Renal cortical epithelial cell (primary cell): ENCODE measurements around the gene GPER1. TPM values are rescaled to one million over a fixed set of nuclear protein-coding genes. Genes with fewer than 3 reads are reported as not detected.

Experiments used
- DNase-seq: peaks from one replicate; pipeline ENCODE4 v3.0.0-alpha.2; 2011; ENCODE audit warnings: low read depth
- total RNA-seq: library from RNA; depleted of rRNA; stranded (reverse); fragments of >200 nt; gene quantifications from 2 replicates; pipeline ENCODE4 v1.2.3, GENCODE V29; 2014

Gene GPER1
- total RNA-seq, 1 donor from 2014 or later = 1.6 TPM

DNA sequence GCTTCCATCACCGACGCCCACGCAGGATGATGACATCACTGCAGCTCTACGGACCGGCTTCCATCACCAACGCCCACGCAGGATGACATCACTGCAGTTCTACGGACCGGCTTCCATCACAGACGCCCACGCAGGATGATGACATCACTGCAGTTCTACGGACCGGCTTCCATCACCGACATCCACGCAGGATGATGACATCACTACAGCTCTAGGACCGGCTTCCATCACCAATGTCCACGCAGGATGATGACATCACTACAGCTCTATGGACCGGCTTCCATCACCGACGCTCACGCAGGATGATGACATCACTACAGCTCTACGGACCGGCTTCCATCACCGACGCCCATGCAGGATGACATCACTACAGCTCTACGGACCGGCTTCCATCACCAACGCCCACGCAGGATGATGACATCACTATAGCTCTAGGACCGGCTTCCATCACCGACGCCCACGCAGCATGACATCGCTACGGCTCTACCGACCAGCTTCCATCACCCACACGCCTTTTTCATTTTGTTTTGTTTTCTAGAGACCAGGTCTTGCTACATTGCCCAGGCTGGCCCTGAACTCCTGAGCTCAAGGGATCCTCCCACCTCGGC is 29.5 kb downstream of the GPER1 start:
- no peak for DNase-seq

DNA sequence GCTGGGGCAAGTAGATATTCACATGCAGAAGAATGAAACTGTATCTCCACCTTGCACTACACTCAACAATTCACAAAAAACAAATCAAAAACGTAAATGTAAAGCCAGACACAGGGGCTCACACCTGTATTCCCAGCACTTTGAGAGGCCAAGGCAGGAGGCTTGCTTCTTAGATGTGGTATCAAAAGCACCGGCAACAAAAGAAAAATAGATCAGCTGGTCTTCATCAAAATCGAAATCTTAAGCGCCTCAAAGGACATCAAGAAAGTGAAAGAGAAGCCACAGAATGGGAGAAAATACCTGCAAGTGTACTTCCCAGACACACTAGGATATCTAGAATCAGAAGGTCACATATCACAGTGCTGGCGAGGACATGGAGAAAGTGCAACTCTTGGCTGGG is 31.3 kb downstream of the GPER1 start:
- no peak for DNase-seq

GRCh38 chr7:1120791-1121190 is 32.9 kb downstream of the GPER1 start:
- no peak for DNase-seq

GRCh38 chr7:1121476-1121875 is 33.6 kb downstream of the GPER1 start:
- no peak for DNase-seq

DNA sequence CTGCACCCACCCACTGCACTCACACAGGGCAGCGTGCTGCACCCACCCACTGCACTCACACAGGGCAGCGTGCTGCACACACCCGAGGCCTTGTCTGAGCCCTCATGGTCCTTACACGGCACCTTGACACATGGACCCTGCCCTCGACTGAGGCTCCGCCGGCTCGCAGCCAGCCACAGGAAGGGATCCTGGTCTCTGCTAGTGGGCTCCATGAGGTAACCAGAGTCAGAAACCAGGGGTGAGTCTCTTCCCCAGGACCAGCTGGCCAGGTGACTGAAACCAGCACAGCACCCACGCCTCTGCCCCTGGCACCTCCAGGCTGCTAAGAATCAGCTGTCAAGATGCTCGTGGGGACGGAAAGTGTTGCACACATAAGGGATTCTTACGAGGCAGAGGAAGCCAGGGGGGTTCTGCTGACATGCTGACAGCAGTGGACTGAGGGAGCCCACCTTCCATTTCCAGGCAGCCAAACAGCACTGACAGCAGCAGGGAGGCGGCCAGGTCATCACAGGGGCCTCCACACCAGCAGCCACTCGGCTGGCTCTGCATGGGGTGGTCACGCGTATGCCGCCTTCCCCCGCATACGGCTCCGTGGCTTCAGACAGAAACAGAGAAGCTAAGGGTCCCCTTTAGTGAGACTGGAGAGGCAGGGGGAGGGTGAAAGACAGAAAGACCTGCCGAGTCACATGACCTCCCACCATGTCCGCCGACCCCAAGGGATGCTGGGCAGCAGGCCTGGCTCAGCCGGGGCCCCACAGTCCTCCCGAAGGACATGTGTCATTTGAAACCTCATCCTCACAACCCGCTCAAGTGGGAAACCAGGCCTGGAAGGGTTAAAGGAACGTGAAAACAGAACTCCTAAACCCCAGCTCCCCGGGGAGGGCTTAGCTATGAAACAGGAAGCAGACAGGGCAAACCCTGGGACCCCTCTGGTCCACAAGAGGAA is 34.2 kb downstream of the GPER1 start:
- DNase-seq = no peak

GRCh38 chr7:1122832-1123501 is 35.1 kb downstream of the GPER1 start:
- DNase-seq = no peak

DNA sequence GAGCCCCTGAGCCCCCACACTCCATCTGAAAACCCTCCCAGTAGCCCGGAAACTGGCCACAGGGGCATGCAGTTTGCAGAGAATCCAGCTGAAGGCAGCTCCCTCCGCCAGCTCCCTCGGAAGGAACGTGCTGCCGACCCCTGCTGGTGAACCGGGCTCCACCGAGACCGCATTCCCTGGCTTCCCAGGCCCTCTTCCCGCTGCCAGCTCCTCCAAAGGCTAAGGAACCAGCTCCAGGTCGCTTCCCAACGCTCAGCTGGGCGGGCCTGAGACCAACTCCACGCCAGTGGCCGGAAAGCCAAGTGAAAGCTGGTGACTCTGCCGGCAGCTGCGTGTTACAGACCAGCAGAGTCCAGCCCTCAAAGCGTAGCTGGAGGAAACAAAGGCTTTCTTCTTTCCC is 35.8 kb downstream of the GPER1 start:
- peak; percentile 43 for DNase-seq

- no peak for DNase-seq
Observed at GRCh38 chr7:1124164-1124563, 36.3 kb downstream of the GPER1 start.

GRCh38 chr7:1124816-1125602 is 37.1 kb downstream of the GPER1 start:
- DNase-seq = no peak

DNA sequence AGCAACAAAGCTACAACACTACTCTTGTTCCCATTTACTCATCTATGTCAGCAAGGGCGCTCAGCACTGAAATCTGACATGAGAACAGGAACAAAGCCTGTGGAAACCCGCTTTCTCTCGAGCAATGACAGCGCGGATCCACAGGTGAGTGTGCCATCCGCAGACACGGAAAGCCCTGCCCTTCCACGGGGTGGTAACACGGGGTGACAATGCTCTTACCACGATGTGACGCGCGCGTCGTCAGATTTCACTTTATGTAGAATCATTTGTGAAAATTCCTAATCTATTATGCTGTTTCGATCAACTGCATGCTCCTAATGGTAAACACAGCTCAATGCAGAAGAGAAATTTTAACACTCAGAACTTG is 37.7 kb downstream of the GPER1 start:
- DNase-seq = no peak

- DNase-seq = no peak
Observed at GRCh38 chr7:1127001-1127400, 39.1 kb downstream of the GPER1 start.

DNA sequence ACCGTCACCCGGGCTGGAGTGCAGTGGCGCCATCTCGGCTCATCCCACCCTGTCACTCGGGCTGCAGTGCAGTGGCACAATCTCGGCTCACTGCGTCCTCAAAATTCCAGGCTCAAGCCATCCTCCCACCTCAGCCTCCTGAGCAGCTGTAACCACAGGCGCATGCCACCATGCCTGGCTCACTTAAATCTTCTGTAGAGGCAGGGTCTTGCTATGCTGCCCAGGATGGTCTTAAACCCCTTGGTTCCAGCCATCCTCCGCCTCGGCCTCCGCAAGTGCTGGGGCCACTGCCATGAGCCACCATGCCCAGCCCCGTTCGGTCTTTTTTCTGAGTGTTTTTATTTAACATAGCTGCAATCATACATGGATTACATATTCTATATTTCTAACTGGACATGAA is 41.5 kb downstream of the GPER1 start:
- DNase-seq = no peak

GRCh38 chr7:1130021-1130990 is 42.4 kb downstream of the GPER1 start:
- no peak for DNase-seq

- DNase-seq = no peak
Observed at GRCh38 chr7:1131471-1132265, 43.8 kb downstream of the GPER1 start.

GRCh38 chr7:1134951-1135350 is 47.0 kb downstream of the GPER1 start:
- no peak for DNase-seq

DNA sequence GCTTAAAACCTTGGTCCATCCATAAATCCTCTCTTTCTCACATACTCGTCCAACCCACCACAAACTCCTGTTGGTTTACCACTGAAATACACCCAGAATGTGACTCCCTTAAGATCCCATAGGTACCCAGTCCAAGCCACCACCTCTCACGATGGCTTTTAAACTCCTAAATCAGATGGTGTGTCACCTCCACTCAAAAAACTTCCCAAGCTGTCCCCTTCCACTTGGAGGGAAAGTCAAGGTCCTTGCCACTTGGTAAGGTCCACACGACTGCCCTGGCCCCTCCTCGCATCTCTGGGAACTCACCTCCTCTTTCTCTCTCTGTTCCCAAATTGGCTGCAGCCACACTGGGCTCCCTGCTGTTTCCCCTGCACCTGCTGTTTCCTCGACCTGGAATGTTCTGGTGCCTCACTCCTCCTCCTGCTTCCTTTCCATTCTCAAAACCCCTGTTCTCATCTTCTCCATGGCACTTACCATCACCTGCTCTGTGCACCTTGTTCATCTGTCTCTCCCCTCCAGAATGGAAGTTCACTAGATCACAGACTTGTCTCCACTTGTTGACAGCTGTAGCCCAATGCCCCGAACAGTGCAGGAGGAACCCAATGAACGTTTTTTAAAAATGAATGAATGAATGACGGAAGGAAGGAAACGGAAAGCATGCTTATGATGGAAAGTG is 49.1 kb downstream of the GPER1 start:
- no peak for DNase-seq

DNA sequence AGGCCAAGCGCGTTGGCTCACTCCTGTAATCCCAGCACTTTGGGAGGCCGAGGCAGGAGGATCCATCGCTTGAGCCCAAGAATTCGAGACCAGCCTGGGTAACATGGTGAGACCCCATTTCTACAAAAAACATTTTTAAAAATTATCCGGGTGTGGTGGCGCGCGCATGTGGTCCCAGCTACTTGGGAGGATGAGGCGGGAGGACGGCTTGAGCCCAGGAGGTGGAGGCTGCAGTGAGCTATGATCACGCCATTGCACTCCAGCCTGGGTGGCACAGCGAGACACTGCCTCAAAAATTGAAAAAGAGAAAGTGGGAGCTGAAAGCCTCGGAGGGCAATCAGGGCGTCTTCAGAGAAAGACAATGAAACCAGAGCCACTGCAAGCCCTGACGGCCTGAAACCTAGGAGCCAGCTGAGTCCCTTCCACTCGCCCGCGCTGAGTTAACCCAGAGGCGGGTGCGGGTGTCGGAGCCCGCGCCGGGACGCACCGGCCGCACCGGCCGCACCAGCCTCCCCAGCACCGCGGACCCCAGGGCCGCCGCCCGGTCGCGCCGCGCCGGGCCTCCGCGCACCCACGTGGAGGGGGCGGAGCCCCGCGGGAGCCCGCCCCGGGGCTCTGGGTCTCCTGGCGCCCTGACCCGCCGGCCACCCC is 49.7 kb downstream of the GPER1 start:
- no peak for DNase-seq

GRCh38 chr7:1140476-1141104 is 52.7 kb downstream of the GPER1 start:
- DNase-seq = no peak
